PC-9 (cell line): ENCODE data around the gene GLRX3.

ENCODE experiments used
- CTCF ChIP-seq: fragments of 200-600 bp; sonication (generic); conservative IDR thresholded peaks from 2 replicates; pipeline ENCODE4 v1.6.1; 2017; ENCODE audit warnings: mixed run types, antibody characterized with exemption, mild to moderate bottlenecking, moderate library complexity
- EZH2 ChIP-seq: fragments of 200-600 bp; sonication (generic); IDR thresholded peaks from 2 replicates; pipeline ENCODE4 v1.8.0; 2017; ENCODE audit warnings: antibody characterized with exemption, low read depth

- TF ChIP-seq CTCF (no peak), EZH2 (no peak)
Observed at GRCh38 chr10:130140425-130140824, 4.2 kb downstream of the GLRX3 start.
